Panc1 (cell line): ENCODE results near the gene MYPN. TPM values are rescaled to one million over a fixed set of nuclear protein-coding genes. Genes with fewer than 3 reads are reported as not detected.

Source experiments
- ATAC-seq: fragments of 200-7000 bp; cut with Tn5 transposase; 2 replicates; pipeline ENCODE4 v1.9.1; 2020; ENCODE audit warnings: mild to moderate bottlenecking, moderate library complexity
- BruUV-seq: library from RNA; stranded (reverse); fragments of 400-500 nt; replicated peaks from 2 replicates; lab custom pipeline; 2021; lab: Mats Ljungman, UMichigan
- CTCF ChIA-PET: fragments of 300-600 bp; sonication (Branson Sonifier 250); formaldehyde crosslinking; loops from one replicate; lab custom pipeline; 2022; ENCODE audit warnings: antibody characterized with exemption; lab: Charles Lee
- POLR2A ChIA-PET: fragments of 300-600 bp; sonication (Branson Sonifier 250); formaldehyde crosslinking; loops from one replicate; lab custom pipeline; 2022; ENCODE audit warnings: antibody characterized with exemption; lab: Charles Lee
- DNase-seq: peaks from one replicate; pipeline ENCODE4 v3.0.0-alpha.2; 2010; ENCODE audit warnings: low read depth, low spot score
- H3K27ac ChIP-seq: 2 replicates; pipeline ENCODE4 v1.5.1; 2011; ENCODE audit warnings: mild to moderate bottlenecking, low read length, inconsistent platforms
- H3K27me3 ChIP-seq: fragments of 200-500 bp; sonication (Bioruptor generic); 2 replicates; pipeline ENCODE4 v1.6.0; 2014; ENCODE audit warnings: low read length, inconsistent platforms; ENCODE audit not compliant: control insufficient read depth, insufficient read depth
- H3K36me3 ChIP-seq: fragments of 200-500 bp; sonication (Bioruptor generic); 2 replicates; pipeline ENCODE4 v1.5.1; 2014; ENCODE audit warnings: inconsistent platforms, mild to moderate bottlenecking, low read length, moderate library complexity; ENCODE audit not compliant: control insufficient read depth, insufficient read depth
- H3K4me1 ChIP-seq: 2 replicates; pipeline ENCODE4 v1.5.1; 2011; ENCODE audit warnings: inconsistent platforms, mild to moderate bottlenecking, low read length, moderate library complexity; ENCODE audit not compliant: control insufficient read depth, insufficient read depth
- H3K4me3 ChIP-seq, 2 experiments: 2 replicates each; pipeline ENCODE4 v1.5.1; 2011 to 2012; ENCODE audit warnings: low read depth in 2 of 2, low read length in 2 of 2, mild to moderate bottlenecking in 2 of 2, inconsistent platforms in 1 of 2, moderate library complexity in 1 of 2
- H3K9me3 ChIP-seq: fragments of 200-500 bp; sonication (Bioruptor generic); 2 replicates; pipeline ENCODE4 v1.5.1; 2014; ENCODE audit warnings: low read depth, mild to moderate bottlenecking, inconsistent platforms, low read length, moderate library complexity; ENCODE audit not compliant: control insufficient read depth, insufficient read depth
- POLR2AphosphoS5 ChIP-seq: IDR thresholded peaks from 2 replicates; pipeline ENCODE4 v1.6.1; 2012; ENCODE audit warnings: mild to moderate bottlenecking, low read depth, low read length, moderate library complexity
- REST ChIP-seq, 2 experiments: IDR thresholded peaks; 2 replicates each; pipeline ENCODE4 v1.6.1; 2011 to 2012; ENCODE audit warnings: low read depth in 2 of 2, control low read depth in 1 of 2, low read length in 1 of 2, mild to moderate bottlenecking in 1 of 2, moderate library complexity in 1 of 2; ENCODE audit not compliant: insufficient read depth in 1 of 2
- SIN3A ChIP-seq: IDR thresholded peaks from 2 replicates; pipeline ENCODE4 v1.6.1; 2012; ENCODE audit warnings: low read depth, mild to moderate bottlenecking, low read length, moderate library complexity, borderline replicate concordance; ENCODE audit not compliant: insufficient read depth
- TCF7L2 ChIP-seq: IDR thresholded peaks from 2 replicates; pipeline ENCODE4 v1.6.1; 2011; ENCODE audit warnings: mild to moderate bottlenecking, low read depth, low read length, inconsistent platforms
- in situ Hi-C: cut with HindIII; loops from 2 replicates; pipeline ENCODE4 v1.10.0; 2016; ENCODE audit warnings: low sequenced_read_pairs, low pct_unique_long_range_greater_than_20kb
- intact Hi-C: fragments of 100-400 bp; cut with micrococcal nuclease; formaldehyde crosslinking; loops from one replicate; pipeline ENCODE4 v1.10.0; 2022; ENCODE audit not compliant: unreplicated experiment
- total RNA-seq: library from RNA; stranded (reverse); gene quantifications from one replicate; pipeline ENCODE4 v1.2.1, GENCODE V29; 2021; ENCODE audit not compliant: unreplicated experiment
- TF ChIP-seq, protein P1 (sequence below): fragments of 450-650 bp; IDR thresholded peaks from 2 replicates; pipeline ENCODE4 v1.5.1; 2017; ENCODE audit warnings: mild to moderate bottlenecking

MYPN gene
- total RNA-seq, 1 experiment from 2014 or later = 39.1 TPM

DNA sequence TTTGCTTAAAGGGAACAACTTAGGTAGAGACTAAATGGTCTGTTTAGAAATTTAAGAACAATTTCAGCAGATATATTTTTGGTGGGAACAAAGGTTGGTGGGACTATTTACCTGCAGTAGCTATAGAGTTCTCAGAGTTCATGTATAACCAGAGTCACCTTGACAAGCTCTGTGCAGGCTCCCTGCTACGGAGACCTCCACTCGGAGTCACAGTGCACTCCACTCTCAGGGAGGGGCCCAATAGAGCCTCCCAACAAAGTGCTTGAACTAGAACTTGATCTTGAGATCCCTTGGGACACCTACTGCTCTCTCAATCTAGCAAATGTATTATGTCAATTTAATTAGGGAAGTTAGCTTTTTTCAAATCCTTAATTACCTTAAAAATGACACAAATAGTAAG lies 2.3 kb downstream of the MYPN start:
- Histone ChIP-seq H3K4me1 (peaks cover 40% of the 10 kb centered on the region), H3K27ac (peak overlapping the region; percentile 100), H3K9me3 (no peaks in the 10 kb centered on the region), H3K36me3 (no peaks in the 10 kb centered on the region; the same call in 1 of the 2 replicates), H3K4me3 (peak overlapping the region; percentile 57 to 59), H3K27me3 (no peaks in the 10 kb centered on the region)
- peak; percentile 72 for DNase-seq
- peak; percentile 73 for ATAC-seq
- no TSS peak for BruUV-seq
- TF ChIP-seq SIN3A = no peak
- TF ChIP-seq TCF7L2 = no peak
- no peak for TF ChIP-seq REST (IDR thresholded peaks at IDR 0.05; ENCODE audit: insufficient read depth in 1 of 2, low read depth in 2 of 2, low read length in 1 of 2)
- TF ChIP-seq, protein P1, sequence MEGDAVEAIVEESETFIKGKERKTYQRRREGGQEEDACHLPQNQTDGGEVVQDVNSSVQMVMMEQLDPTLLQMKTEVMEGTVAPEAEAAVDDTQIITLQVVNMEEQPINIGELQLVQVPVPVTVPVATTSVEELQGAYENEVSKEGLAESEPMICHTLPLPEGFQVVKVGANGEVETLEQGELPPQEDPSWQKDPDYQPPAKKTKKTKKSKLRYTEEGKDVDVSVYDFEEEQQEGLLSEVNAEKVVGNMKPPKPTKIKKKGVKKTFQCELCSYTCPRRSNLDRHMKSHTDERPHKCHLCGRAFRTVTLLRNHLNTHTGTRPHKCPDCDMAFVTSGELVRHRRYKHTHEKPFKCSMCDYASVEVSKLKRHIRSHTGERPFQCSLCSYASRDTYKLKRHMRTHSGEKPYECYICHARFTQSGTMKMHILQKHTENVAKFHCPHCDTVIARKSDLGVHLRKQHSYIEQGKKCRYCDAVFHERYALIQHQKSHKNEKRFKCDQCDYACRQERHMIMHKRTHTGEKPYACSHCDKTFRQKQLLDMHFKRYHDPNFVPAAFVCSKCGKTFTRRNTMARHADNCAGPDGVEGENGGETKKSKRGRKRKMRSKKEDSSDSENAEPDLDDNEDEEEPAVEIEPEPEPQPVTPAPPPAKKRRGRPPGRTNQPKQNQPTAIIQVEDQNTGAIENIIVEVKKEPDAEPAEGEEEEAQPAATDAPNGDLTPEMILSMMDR = no peak
- TF ChIP-seq POLR2AphosphoS5 = peak; percentile 48
- in situ Hi-C loops (no loop called here), intact Hi-C loops (no loop called here)
- POLR2A ChIA-PET = interaction anchor here (0.6 to 0.9 kb wide), 3 partner anchors 10 to 66 kb away, joined by 3 to 6 read pairs (median 3); no protein-coding TSS in a partner anchor
- CTCF ChIA-PET = interaction anchor here (1.3 kb wide), 1 partner anchor 28 kb away, joined by 4 read pairs; no protein-coding TSS in a partner anchor

DNA sequence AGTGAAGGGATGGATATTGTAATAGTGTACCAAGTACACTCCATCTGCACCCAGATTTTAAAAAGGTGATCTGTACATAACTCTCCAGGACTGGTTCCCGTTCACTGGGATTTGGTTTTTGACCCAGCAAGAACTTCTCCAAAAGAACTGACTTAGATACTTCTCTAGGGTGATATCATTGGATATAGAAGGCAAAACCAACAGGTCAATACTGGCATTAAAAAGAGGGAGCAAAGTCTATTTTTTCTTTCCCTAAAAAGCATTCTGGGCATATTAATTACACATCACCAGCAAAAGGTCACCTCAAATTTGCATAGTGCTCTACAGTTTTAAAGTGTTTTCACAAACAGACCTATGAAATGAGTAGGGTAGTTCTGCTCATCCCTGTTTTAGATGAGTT lies 3.5 kb downstream of the MYPN start:
- Histone ChIP-seq H3K27me3 (no peaks in the 10 kb centered on the region), H3K36me3 (no peaks in the 10 kb centered on the region; the same call in 1 of the 2 replicates), H3K4me1 (peaks cover 38% of the 10 kb centered on the region), H3K9me3 (no peaks in the 10 kb centered on the region), H3K27ac (peak overlapping the region; percentile 100), H3K4me3 (peak overlapping the region; percentile 57 to 59)
- ChIA-PET CTCF (no interaction called here), POLR2A (no interaction called here)
- in situ Hi-C loops = no loop called here
- TF ChIP-seq, protein P1 = no peak
- TF ChIP-seq POLR2AphosphoS5 = no peak
- TF ChIP-seq SIN3A = no peak
- TF ChIP-seq TCF7L2 = no peak
- no peak for TF ChIP-seq REST (IDR thresholded peaks at IDR 0.05; ENCODE audit: insufficient read depth in 1 of 2, low read depth in 2 of 2, low read length in 1 of 2)
- no TSS peak for BruUV-seq
- no peak for DNase-seq
- no peak for ATAC-seq
- intact Hi-C loops = no loop called here
